T-helper 17 cell (primary cell): Measurements from ENCODE around the gene STK32B. TPM values are rescaled to one million over a fixed set of nuclear protein-coding genes. Genes with fewer than 3 reads are reported as not detected.
"Not testable (repeated sequence)": the region's sequence is repeated elsewhere in the genome, so short reads cannot be mapped to it uniquely, and the experiment has no call there.

ENCODE experiments used
- ATAC-seq: fragments of 150-1000 bp; cut with Tn5 transposase; 2 replicates; pipeline ENCODE4 v1.10.0; 2021; ENCODE audit warnings: mild to moderate bottlenecking, moderate library complexity
- DNase-seq, 3 donors: peaks; one replicate each; pipeline versions ENCODE4 v3.0.0 to v3.0.0-alpha.2; 2020 to 2021
- H3K9me3 ChIP-seq: one replicate; pipeline ENCODE4 v1.7.0; 2013; ENCODE audit warnings: low read length, mild to moderate bottlenecking; ENCODE audit not compliant: control insufficient read depth, poor library complexity, severe bottlenecking
- H3K27ac Mint-ChIP-seq: one replicate; pipeline ENCODE4 v1.8.0; 2022; ENCODE audit warnings: mild to moderate bottlenecking, moderate library complexity, mixed read lengths
- H3K27me3 Mint-ChIP-seq: one replicate; pipeline ENCODE4 v1.8.0; 2022; ENCODE audit warnings: mixed read lengths
- H3K36me3 Mint-ChIP-seq: one replicate; pipeline ENCODE4 v1.8.0; 2022; ENCODE audit warnings: low read depth, mixed read lengths
- H3K4me1 Mint-ChIP-seq: one replicate; pipeline ENCODE4 v1.8.0; 2022; ENCODE audit warnings: mild to moderate bottlenecking, mixed read lengths
- H3K4me3 Mint-ChIP-seq: one replicate; pipeline ENCODE4 v1.8.0; 2022; ENCODE audit warnings: mild to moderate bottlenecking, moderate library complexity, mixed read lengths
- total RNA-seq, 4 donors: library from RNA in 2 of 4; stranded (reverse) in 2 of 4; gene quantifications; one replicate each; pipeline ENCODE4 v1.2.3 and lab custom pipeline; 2022 to 2026

Gene STK32B
- total RNA-seq, 2 donors from 2014 or later, result 0.12 TPM; not detected in 1

DNA sequence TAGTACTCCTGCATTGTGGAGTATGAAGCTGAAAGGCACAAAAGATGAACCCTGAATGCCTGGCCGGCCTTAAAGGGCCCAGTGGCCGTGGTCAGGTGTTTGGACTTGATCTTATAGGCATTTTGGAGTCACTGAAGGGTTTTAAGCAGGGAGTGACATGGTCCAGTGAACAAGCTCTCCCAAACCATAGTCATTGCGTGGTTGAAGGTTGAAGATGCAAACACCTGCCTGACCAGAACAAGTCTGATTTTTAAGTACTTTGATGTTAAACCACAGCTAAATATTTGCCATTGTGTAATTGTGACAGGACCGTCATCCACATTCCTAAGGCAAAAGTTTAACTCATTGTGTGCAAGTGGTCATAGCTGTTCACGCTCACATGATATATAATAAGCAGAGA lies 3.3 kb downstream of the STK32B start:
- no peak for DNase-seq
- Mint-ChIP-seq H3K4me1 (peaks cover 10% of the 10 kb centered on the region), H3K36me3 (no peaks in the 10 kb centered on the region), H3K4me3 (no peak overlapping the region), H3K27me3 (peaks cover 59% of the 10 kb centered on the region), H3K27ac (no peak overlapping the region)
- no peaks in the 10 kb centered on the region for H3K9me3 ChIP-seq
- no peak for ATAC-seq

DNA sequence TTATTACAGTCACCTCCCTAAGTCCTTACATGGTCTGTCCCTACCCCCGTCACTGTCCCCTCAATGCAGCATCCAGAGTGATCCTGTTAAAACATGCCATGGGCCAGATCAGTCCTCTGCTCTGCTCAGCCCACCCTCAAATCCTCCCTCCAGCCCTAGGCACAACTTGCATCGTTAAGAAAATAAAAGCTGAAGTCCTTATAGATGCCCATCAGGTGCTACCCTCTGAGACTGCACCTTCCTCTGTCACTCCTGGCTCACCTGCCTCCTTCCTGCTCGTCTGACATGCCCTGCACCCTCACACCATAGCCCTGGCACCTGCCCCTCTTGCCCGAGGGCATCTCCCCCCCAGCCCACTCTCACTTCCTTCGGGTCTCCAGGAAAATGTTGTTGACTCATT lies 4.1 kb downstream of the STK32B start:
- no peak for ATAC-seq
- Mint-ChIP-seq H3K4me3 (no peak overlapping the region), H3K4me1 (peaks cover 8% of the 10 kb centered on the region), H3K36me3 (no peaks in the 10 kb centered on the region), H3K27me3 (peaks cover 52% of the 10 kb centered on the region), H3K27ac (no peak overlapping the region)
- H3K9me3 ChIP-seq, result no peaks in the 10 kb centered on the region
- DNase-seq, result no peak

DNA sequence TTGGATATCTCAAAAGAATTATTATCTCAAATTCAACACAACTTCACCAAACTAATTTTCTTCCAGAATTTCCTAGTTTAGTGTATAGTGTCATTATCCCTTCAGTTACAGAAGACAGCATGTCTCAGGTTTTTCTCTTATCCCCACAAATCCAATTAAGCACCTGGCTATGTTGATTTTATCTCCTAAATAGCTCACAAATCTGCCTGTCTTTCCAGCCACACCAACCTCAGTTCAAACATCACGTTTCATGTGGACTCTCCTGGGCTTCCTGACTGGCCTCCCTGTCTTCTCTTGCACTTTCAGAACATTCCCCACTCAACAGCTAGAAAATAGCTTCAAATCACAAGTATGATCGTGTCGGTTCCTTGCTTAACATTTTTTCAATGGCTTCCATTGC lies 14.8 kb downstream of the STK32B start:
- DNase-seq (no peak), ATAC-seq (no peak)
- H3K27ac Mint-ChIP-seq, result no peak overlapping the region
- no peak overlapping the region for H3K4me3 Mint-ChIP-seq
- H3K9me3 ChIP-seq, result no peaks in the 10 kb centered on the region
- no peaks in the 10 kb centered on the region for H3K36me3 Mint-ChIP-seq
- peaks cover 7% of the 10 kb centered on the region for H3K27me3 Mint-ChIP-seq
- H3K4me1 Mint-ChIP-seq, result no peaks in the 10 kb centered on the region

DNA sequence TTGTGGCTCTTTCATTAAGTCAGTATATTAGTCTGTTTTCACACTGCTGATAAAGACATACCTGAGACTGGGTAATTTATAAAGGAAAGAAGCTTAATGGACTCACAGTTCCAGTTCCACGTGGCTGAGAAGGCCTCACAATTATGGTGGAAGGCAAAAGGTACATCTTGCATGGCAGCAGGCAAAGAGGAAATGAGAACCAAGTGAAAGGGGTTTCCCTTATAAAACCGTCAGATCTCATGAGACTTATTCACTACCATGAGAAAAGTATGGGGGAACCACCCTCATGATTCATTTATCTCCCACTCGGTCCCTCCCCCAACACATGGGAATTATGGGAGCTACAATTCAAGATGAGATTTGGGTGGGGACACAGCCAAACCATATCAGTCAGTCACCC lies 15.7 kb downstream of the STK32B start:
- not testable (repeated sequence) for H3K9me3 ChIP-seq, H3K27ac Mint-ChIP-seq, H3K36me3 Mint-ChIP-seq, H3K4me3 Mint-ChIP-seq, H3K27me3 Mint-ChIP-seq, ATAC-seq, DNase-seq, H3K4me1 Mint-ChIP-seq

DNA sequence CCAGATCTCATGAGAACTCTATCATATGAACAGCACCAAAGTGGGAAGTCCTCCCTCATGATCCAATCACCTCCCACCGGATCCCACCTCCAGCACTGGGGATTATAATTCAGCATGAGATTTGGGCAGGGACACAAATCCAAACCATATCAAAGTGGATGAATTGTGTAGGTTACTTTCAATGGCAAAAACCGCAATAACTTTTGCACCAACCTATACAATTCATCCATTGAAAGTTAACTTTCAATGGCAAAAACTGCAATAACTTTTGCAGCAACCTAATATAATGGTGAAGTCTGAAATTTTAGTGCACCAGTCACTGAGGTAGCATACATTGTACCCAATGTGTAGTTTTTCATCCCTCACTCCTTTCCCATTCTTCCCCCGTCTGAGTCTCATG lies 16.6 kb downstream of the STK32B start:
- no peak overlapping the region for H3K4me3 Mint-ChIP-seq
- no peak overlapping the region for H3K27ac Mint-ChIP-seq
- no peaks in the 10 kb centered on the region for H3K36me3 Mint-ChIP-seq
- no peak for ATAC-seq
- no peak for DNase-seq
- no peaks in the 10 kb centered on the region for H3K9me3 ChIP-seq
- H3K27me3 Mint-ChIP-seq, result peaks cover 7% of the 10 kb centered on the region
- H3K4me1 Mint-ChIP-seq, result no peaks in the 10 kb centered on the region

DNA sequence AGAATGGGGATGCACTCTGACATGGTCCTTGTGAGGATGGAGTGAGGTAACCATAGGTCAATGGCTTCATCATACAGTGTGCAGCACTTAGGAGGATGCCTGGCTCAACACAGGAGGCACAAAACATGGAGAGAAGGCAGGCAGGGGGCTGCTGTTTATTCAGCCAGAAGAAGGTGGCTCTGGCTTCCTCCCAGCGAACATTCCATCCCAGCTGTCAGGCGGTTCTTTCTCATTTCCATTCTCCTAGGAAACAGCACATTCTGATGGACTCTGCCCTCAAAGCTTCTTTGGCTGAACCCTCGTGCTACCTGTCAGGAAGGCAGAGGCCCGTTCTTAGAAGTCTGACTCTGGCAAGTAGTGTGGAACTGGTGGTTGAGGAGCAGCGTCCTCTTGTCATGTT lies 18.6 kb downstream of the STK32B start:
- DNase-seq (no peak), ATAC-seq (no peak)
- no peaks in the 10 kb centered on the region for H3K9me3 ChIP-seq
- H3K27ac Mint-ChIP-seq, result no peak overlapping the region
- H3K27me3 Mint-ChIP-seq, result peaks cover 7% of the 10 kb centered on the region
- H3K4me3 Mint-ChIP-seq, result no peak overlapping the region
- no peaks in the 10 kb centered on the region for H3K4me1 Mint-ChIP-seq
- no peaks in the 10 kb centered on the region for H3K36me3 Mint-ChIP-seq

DNA sequence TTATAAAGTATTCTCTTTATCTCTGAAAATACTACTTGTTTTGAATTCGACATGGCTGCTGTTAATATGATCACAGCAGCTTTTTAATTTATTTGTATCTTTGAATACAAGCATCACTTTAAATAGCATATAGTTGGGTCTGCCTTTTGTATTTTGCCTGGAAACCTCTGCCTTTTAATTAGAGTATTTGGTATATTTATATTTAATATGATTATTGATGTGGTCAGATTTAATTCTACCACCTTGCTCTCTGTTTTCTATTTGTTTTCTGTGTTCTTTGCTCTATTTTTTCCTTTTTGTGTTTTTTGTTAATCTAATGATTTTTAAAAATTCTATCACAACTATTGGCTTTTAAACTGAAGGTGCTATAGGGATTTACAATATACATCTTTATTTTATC lies 21.7 kb downstream of the STK32B start:
- ATAC-seq, result no peak
- H3K27ac Mint-ChIP-seq, result no peak overlapping the region

DNA sequence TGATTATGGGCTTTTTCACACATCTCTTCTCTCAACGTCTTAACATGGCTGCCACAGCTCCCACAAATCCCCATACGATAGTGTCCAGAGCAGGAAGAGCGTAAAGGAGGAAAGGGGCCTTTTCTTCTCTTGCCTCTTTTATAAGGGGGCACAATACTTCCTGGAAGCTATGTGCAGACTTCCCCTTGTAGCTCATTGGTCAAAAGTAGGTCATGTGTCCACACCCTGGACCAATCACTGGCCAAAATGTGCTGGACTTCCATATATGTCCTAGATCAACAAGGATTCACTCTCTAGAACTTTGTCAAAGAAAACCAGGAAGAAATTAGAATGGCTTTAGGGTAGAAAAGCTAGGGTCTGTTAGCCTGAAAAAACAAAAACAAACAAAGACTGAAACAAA lies 26.7 kb downstream of the STK32B start:
- no peak overlapping the region for H3K27ac Mint-ChIP-seq
- ATAC-seq (no peak), DNase-seq (no peak)
- H3K4me3 Mint-ChIP-seq, result no peak overlapping the region
- H3K27me3 Mint-ChIP-seq, result peaks cover 5% of the 10 kb centered on the region
- no peaks in the 10 kb centered on the region for H3K9me3 ChIP-seq
- no peaks in the 10 kb centered on the region for H3K4me1 Mint-ChIP-seq
- H3K36me3 Mint-ChIP-seq, result no peaks in the 10 kb centered on the region

More for the DNA sequence above, 21.7 kb downstream of the STK32B start:
- no peak overlapping the region for H3K4me3 Mint-ChIP-seq
- no peak for DNase-seq
- peaks cover 5% of the 10 kb centered on the region for H3K27me3 Mint-ChIP-seq
- H3K36me3 Mint-ChIP-seq, result no peaks in the 10 kb centered on the region
- H3K9me3 ChIP-seq, result no peaks in the 10 kb centered on the region
- no peaks in the 10 kb centered on the region for H3K4me1 Mint-ChIP-seq

DNA sequence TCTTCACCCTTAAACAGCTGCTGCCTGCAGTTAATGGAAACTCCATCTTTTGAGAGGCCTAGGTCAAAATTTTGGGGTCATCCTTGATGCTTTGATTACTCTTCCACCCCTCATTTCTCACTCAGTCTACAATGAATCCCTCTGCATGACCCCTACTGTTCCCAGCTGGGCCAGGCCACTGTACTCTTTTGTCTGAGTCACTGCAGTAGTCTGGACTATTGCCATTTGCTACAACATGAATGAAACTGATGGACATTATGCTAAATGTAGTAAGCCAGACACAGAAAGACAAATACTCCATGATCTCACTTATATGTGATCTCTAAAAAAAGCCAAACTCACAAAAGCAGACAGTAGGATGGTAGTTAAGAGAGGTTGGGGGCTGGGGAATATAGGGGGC lies 28.3 kb downstream of the STK32B start:
- H3K27ac Mint-ChIP-seq, result no peak overlapping the region
- no peaks in the 10 kb centered on the region for H3K36me3 Mint-ChIP-seq
- DNase-seq, result no peak
- H3K4me3 Mint-ChIP-seq, result no peak overlapping the region
- peaks cover 5% of the 10 kb centered on the region for H3K27me3 Mint-ChIP-seq
- no peak for ATAC-seq
- no peaks in the 10 kb centered on the region for H3K4me1 Mint-ChIP-seq
- no peaks in the 10 kb centered on the region for H3K9me3 ChIP-seq

DNA sequence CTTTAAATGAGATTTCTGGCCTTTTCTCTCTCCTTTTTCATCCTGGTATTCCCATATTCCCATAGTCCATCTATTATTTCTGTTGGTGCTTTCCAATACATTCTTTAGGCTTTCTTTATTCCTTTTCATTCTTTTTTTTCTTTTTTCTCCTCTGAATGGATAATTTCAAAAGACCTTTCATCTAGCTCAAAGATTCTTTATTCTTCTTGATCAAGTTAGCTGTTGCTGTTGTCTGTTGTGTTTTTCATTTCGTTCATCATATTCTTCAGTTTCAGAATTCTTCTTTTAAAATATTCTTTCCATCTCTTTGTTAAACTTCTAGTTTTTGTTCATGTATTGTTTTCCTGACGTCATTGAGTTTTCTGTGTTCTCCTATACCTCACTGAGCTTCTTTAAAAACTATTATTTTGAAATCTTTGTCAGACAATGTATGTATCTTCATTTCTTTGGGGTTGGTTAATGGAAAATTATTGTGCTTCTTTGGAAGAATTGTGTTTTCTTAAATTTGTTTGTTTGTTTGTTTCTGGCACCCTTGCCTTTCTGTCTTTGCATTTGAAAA lies 30.2 kb downstream of the STK32B start:
- ATAC-seq (no peak), DNase-seq (no peak)
- Mint-ChIP-seq H3K27ac (no peak overlapping the region), H3K4me3 (no peak overlapping the region), H3K36me3 (no peaks in the 10 kb centered on the region), H3K4me1 (no peaks in the 10 kb centered on the region), H3K27me3 (peaks cover 5% of the 10 kb centered on the region)
- H3K9me3 ChIP-seq, result peaks cover 2% of the 10 kb centered on the region

DNA sequence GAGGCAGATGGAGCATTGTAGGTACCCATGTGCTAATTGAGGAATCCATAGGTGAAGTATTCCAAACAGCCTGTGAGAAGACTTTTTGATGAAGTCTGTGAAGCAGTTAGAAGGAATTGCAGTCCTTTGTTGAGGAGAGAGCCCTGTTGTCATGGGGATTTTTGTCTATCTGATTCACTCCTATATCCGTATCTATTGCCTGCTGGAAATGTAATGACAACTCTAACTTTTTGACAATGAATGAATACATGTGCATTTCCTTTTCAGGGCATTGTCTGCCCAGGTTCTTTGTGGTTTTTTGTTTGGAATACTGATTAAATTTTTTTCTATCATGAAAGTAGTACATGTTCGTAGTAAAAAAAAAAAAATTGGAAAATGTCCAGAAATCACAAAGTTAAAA lies 31.1 kb downstream of the STK32B start:
- ATAC-seq (no peak), DNase-seq (no peak)
- Mint-ChIP-seq H3K36me3 (no peaks in the 10 kb centered on the region), H3K27me3 (peaks cover 2% of the 10 kb centered on the region), H3K4me3 (no peak overlapping the region), H3K27ac (no peak overlapping the region), H3K4me1 (no peaks in the 10 kb centered on the region)
- H3K9me3 ChIP-seq, result peaks cover 2% of the 10 kb centered on the region

DNA sequence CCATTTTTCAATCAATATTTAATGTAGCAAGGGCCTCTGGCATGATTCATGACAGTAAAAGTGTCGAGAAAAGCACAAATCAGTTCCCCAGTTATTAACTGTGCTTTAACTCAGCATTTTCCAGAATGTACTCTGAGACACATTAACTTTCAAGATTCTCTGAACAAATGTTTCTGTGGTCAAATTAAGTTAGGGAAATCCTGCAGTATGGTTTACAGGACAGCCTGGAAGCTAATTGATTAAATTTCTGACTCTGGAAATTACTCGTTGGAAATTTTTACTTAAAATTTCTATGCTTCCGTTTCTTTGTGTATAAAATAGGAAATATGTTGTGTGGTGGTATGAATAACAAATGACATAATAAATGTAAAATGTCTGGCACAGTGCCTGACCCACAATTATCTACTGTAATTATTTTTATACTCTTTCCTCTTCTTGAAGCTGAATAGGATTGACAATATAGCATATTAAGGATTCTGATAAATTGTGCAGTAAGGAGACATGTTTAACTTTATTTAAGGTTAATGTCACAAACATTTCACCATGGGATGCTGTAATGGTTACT lies 33.7 kb downstream of the STK32B start:
- DNase-seq, result no peak
- Mint-ChIP-seq H3K27me3 (no peaks in the 10 kb centered on the region), H3K36me3 (no peaks in the 10 kb centered on the region), H3K4me3 (no peak overlapping the region), H3K27ac (no peak overlapping the region), H3K4me1 (no peaks in the 10 kb centered on the region)
- peaks cover 2% of the 10 kb centered on the region for H3K9me3 ChIP-seq
- ATAC-seq, result no peak

DNA sequence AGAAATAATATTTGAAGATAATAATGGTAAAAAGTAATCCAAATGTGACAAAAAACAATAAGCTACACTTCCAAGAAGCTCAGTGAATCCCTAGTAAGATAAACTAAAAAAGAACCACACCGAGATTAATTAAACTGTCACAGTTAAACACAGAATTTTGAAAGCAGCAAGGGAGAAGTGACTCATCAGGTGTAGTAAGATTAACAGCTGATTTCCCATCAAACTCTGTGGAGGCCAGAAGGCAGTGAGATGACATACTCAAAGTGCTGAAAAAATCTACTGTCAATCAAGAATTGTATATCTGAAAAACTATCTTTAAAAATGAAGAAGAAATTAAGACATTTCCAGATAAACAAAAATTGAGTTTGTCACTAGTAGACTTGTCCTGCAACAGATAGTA lies 35.3 kb downstream of the STK32B start:
- no peaks in the 10 kb centered on the region for H3K36me3 Mint-ChIP-seq
- H3K4me3 Mint-ChIP-seq, result no peak overlapping the region
- no peaks in the 10 kb centered on the region for H3K27me3 Mint-ChIP-seq
- no peak overlapping the region for H3K27ac Mint-ChIP-seq
- H3K4me1 Mint-ChIP-seq, result no peaks in the 10 kb centered on the region
- no peak for ATAC-seq
- no peak for DNase-seq
- H3K9me3 ChIP-seq, result peaks cover 2% of the 10 kb centered on the region

DNA sequence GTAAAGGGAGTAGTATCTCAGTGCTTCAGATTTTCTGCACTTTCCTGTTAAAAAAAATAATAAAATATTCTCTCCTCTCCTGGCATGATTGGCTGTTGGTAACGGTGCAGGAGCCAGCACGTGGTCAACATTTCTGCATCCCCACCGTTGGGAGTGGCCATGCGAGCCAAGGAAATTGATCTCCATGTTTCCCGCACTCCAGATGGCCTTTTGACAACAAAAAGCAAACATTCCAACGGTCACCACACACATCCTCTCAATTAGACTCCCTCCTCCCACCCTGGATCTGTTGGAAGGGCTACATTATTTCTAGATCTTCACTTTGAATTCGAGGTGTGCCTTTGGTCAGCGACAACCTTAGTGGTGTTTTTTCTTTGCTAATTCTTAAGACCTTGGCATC lies 45.0 kb downstream of the STK32B start:
- H3K36me3 Mint-ChIP-seq, result peaks cover 2% of the 10 kb centered on the region
- no peak for ATAC-seq
- no peaks in the 10 kb centered on the region for H3K27me3 Mint-ChIP-seq
- H3K9me3 ChIP-seq, result no peaks in the 10 kb centered on the region
- H3K4me1 Mint-ChIP-seq, result no peaks in the 10 kb centered on the region
- no peak overlapping the region for H3K27ac Mint-ChIP-seq
- no peak overlapping the region for H3K4me3 Mint-ChIP-seq
- DNase-seq, result no peak
